ENCODE data around the gene BTBD17.

The BTBD17 gene

DNA sequence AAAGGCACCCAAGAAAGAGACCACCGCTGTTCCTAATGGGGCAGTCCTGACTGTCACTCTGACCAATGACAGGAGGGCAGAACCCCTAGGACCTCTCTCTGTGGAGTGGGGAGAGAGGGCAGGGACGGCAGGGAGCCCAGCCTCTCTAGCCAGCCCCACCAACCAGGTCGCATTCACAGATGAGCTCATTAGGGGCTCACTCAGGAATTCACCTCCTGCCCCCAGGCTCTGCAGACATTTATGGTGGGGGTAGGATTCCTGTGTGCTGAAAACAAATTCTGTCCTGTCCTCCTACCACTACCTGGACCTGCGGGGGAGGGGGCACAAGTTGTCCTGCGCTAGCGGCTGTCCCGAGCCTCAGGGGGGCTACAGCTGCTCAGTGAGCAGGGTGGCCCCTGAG is 42.5 kb upstream of the BTBD17 start:
- Histone ChIP-seq H3K9ac (ENCODE audit: low read length) (no peak overlapping the region), H3K27me3 (ENCODE audit: low read length) (no peaks in the 10 kb centered on the region), H3K9me3 (ENCODE audit: insufficient read depth, low read length) (no peaks in the 10 kb centered on the region), H4K20me1 (ENCODE audit: low read depth, low read length) (no peaks in the 10 kb centered on the region), H3F3A (ENCODE audit: insufficient read depth) (no peaks in the 10 kb centered on the region), H2AFZ (ENCODE audit: low read depth, low read length, severe bottlenecking) (no peak overlapping the region), H3K4me2 (ENCODE audit: low read depth, low read length, poor library complexity, severe bottlenecking) (no peak overlapping the region), H3K36me3 (ENCODE audit: low read length) (no peaks in the 10 kb centered on the region), H3K4me3 (ENCODE audit: insufficient read depth, low read length, poor library complexity, severe bottlenecking) (no peak overlapping the region), H3K79me2 (ENCODE audit: insufficient read depth, low read length) (no peaks in the 10 kb centered on the region), H3K27ac (ENCODE audit: low read depth, low read length) (no peak overlapping the region), H3K9me2 (replicated peaks; ENCODE audit: insufficient read depth, low read length) (no peaks in the 10 kb centered on the region)
- TF ChIP-seq, protein P1, sequence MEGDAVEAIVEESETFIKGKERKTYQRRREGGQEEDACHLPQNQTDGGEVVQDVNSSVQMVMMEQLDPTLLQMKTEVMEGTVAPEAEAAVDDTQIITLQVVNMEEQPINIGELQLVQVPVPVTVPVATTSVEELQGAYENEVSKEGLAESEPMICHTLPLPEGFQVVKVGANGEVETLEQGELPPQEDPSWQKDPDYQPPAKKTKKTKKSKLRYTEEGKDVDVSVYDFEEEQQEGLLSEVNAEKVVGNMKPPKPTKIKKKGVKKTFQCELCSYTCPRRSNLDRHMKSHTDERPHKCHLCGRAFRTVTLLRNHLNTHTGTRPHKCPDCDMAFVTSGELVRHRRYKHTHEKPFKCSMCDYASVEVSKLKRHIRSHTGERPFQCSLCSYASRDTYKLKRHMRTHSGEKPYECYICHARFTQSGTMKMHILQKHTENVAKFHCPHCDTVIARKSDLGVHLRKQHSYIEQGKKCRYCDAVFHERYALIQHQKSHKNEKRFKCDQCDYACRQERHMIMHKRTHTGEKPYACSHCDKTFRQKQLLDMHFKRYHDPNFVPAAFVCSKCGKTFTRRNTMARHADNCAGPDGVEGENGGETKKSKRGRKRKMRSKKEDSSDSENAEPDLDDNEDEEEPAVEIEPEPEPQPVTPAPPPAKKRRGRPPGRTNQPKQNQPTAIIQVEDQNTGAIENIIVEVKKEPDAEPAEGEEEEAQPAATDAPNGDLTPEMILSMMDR (IDR thresholded peaks at IDR 0.05; ENCODE audit: insufficient read depth, low read length, poor library complexity, severe bottlenecking), result no peak
- no peak for TF ChIP-seq EZH2phosphoT487 (conservative IDR thresholded peaks at IDR 0.05; ENCODE audit: low read length)

DNA sequence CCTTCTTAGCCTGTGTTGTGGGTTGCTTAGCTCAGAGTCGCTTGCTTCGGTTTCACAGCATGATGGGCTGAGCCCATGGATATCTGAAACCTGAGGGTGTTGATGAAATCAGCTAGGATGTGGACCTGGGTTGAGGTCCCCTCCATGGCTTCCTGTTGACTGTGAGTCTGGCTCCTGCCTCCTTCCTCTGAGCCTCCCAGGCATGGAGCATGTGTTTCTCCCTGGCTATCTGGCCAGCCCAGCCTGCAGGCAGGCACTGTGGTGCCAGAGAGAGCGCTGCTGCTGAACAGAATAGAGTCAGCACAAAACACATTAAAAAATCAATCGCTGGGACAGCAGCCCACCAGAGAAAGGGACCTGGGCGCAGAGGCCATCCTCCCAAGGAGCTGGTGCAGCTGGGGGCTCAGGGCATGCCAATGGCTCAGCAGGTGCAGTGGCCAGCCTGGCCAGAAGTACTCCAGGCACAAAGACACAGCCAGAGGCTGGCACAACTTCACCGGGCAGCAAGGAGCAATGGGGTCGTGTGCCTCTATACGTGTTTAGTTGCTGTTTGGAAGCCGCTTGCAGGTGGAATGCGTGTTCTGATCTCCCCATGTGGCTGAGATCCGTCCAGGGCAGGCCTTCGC is 42.0 kb upstream of the BTBD17 start:
- Histone ChIP-seq H4K20me1 (ENCODE audit: low read depth, low read length) (no peaks in the 10 kb centered on the region), H3K9ac (ENCODE audit: low read length) (no peak overlapping the region), H2AFZ (ENCODE audit: low read depth, low read length, severe bottlenecking) (no peak overlapping the region), H3K27ac (ENCODE audit: low read depth, low read length) (no peak overlapping the region), H3K36me3 (ENCODE audit: low read length) (no peaks in the 10 kb centered on the region), H3K9me2 (replicated peaks; ENCODE audit: insufficient read depth, low read length) (no peaks in the 10 kb centered on the region), H3K79me2 (ENCODE audit: insufficient read depth, low read length) (no peaks in the 10 kb centered on the region), H3F3A (ENCODE audit: insufficient read depth) (no peaks in the 10 kb centered on the region), H3K4me2 (ENCODE audit: low read depth, low read length, poor library complexity, severe bottlenecking) (no peak overlapping the region), H3K4me3 (ENCODE audit: insufficient read depth, low read length, poor library complexity, severe bottlenecking) (no peak overlapping the region), H3K9me3 (ENCODE audit: insufficient read depth, low read length) (no peaks in the 10 kb centered on the region), H3K27me3 (ENCODE audit: low read length) (no peaks in the 10 kb centered on the region)
- TF ChIP-seq, protein P1 (IDR thresholded peaks at IDR 0.05; ENCODE audit: insufficient read depth, low read length, poor library complexity, severe bottlenecking), result no peak
- no peak for TF ChIP-seq EZH2phosphoT487 (conservative IDR thresholded peaks at IDR 0.05; ENCODE audit: low read length)

- no peak overlapping the region for H2AFZ ChIP-seq (ENCODE audit: low read depth, low read length, severe bottlenecking)
- H4K20me1 ChIP-seq (ENCODE audit: low read depth, low read length), result no peaks in the 10 kb centered on the region
- no peaks in the 10 kb centered on the region for H3K9me2 ChIP-seq (replicated peaks; ENCODE audit: insufficient read depth, low read length)
- no peaks in the 10 kb centered on the region for H3F3A ChIP-seq (ENCODE audit: insufficient read depth)
- H3K36me3 ChIP-seq (ENCODE audit: low read length), result no peaks in the 10 kb centered on the region
- TF ChIP-seq EZH2phosphoT487 (conservative IDR thresholded peaks at IDR 0.05; ENCODE audit: low read length), result no peak
- TF ChIP-seq, protein P1 (IDR thresholded peaks at IDR 0.05; ENCODE audit: insufficient read depth, low read length, poor library complexity, severe bottlenecking), result no peak
- no peaks in the 10 kb centered on the region for H3K79me2 ChIP-seq (ENCODE audit: insufficient read depth, low read length)
- no peak overlapping the region for H3K27ac ChIP-seq (ENCODE audit: low read depth, low read length)
- no peak overlapping the region for H3K4me2 ChIP-seq (ENCODE audit: low read depth, low read length, poor library complexity, severe bottlenecking)
- H3K9ac ChIP-seq (ENCODE audit: low read length), result no peak overlapping the region
- no peaks in the 10 kb centered on the region for H3K27me3 ChIP-seq (ENCODE audit: low read length)
- H3K9me3 ChIP-seq (ENCODE audit: insufficient read depth, low read length), result no peaks in the 10 kb centered on the region
- no peak overlapping the region for H3K4me3 ChIP-seq (ENCODE audit: insufficient read depth, low read length, poor library complexity, severe bottlenecking)
Measured at GRCh38 chr17:74402048-74402447, 40.4 kb upstream of the BTBD17 start.

Data from SU-DHL-6 (cell line).